GM12872 (cell line): ENCODE data around the gene ZNF780B.

Source experiments
- TF ChIP-seq, protein P1 (sequence below): IDR thresholded peaks from 3 replicates; pipeline ENCODE4 v1.5.1; 2011; ENCODE audit warnings: low read depth, mild to moderate bottlenecking, low read length, moderate library complexity; ENCODE audit not compliant: insufficient read depth

ZNF780B gene

GRCh38 chr19:40055832-40056504 is at the start of gene ZNF780B:
TSS of gene ZNF780B (minus strand) at chr19:40056231. CDS start at chr19:40050332, 5,899 bp downstream.
- TF ChIP-seq, protein P1, sequence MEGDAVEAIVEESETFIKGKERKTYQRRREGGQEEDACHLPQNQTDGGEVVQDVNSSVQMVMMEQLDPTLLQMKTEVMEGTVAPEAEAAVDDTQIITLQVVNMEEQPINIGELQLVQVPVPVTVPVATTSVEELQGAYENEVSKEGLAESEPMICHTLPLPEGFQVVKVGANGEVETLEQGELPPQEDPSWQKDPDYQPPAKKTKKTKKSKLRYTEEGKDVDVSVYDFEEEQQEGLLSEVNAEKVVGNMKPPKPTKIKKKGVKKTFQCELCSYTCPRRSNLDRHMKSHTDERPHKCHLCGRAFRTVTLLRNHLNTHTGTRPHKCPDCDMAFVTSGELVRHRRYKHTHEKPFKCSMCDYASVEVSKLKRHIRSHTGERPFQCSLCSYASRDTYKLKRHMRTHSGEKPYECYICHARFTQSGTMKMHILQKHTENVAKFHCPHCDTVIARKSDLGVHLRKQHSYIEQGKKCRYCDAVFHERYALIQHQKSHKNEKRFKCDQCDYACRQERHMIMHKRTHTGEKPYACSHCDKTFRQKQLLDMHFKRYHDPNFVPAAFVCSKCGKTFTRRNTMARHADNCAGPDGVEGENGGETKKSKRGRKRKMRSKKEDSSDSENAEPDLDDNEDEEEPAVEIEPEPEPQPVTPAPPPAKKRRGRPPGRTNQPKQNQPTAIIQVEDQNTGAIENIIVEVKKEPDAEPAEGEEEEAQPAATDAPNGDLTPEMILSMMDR = no peak

DNA sequence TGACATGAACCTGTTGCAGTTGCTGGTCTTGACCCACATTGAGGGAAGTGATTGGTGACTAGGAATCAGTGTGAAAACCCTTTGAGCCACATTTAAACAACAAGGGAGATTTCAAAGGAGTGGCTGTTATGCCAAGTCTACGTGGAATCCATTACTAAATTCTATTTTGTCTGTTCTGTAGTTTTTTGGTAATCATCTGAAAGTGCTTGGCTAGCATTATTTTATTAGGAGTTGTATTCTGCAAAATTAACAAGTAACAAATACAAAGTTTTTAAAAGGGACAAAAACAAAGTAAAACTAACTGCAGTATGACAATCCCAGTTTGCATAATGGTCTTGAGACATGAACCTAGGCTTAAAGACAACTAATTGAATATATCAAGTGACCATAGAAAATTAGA is 48.7 kb upstream of the ZNF780B start:
- TF ChIP-seq, protein P1 = no peak

DNA sequence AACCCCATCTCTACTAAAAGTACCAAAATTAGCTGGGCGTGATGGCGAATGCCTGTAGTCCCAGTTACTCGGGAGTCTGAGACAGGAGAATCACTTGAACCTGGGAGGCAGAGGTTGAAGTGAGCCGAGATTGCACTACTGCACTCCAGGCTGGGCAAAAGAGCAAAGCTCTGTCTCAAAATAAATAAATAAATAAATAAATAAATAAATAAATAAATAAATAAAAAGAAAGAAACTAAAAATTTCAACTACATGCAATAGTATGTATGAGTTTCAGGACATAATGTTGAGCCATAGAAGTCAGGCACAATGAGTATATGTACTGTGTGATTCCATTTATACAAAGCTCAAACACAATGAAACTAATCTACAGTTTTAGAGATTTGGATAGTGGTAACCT is 47.6 kb upstream of the ZNF780B start:
- TF ChIP-seq, protein P1 = no peak

DNA sequence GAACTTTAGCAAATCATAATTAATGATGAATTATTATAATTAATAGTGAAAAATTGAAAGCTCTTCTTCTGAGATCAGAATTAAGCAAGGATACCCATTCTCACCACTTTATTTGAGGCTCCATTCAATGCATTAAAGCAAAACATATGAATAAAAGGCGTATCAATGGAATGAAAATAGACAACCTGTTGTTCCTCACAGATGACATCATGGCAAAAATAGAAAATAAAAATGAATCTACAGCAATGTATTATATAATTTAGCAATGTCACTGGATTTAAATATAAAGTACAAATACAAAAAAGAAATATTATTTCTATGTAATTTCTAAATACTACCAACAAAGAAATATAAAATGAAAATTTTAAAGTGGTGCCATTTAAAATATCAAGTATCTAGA is 45.8 kb upstream of the ZNF780B start:
- TF ChIP-seq, protein P1 = no peak

GRCh38 chr19:40093416-40093815 is 37.4 kb upstream of the ZNF780B start:
- TF ChIP-seq, protein P1 = no peak

DNA sequence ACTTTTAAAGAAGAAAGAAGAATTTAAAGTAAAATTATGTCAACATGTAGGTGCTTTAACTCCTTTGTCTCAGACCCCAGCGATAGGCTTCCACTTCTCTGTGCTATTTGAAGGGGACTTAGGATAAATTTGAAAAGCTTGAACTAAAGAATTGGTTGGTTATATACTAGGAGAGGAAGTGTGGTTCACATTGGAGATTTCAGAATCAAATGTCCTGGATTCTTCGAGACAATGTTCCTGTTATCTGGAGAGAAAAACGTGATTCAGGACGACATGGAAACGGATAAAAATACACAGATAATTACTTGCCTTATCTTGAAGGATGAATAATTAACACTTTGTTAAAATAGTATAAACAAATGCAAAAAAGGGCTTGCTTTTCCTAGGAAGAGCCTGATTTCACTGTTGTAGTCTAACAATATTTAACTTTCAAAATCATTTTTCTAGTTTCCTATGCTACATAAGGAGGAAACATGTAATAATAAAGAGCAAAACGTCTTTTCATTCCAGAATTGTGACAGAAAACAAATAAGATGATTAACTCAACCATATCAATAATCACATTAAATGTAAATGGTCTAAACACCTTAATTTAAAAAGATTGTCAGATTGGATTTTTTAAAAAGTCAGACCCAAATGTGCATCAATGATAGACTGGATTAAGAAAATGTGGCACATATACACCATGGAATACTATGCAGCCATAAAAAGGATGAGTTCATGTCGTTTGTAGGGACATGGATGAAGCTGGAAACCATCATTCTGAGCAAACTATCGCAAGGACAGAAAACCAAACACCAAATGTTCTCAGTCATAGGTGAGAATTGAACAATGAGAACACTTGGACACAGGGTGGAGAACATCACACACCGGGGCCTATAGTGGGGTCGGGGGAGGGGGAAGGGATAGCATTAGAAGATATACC is 35.4 kb upstream of the ZNF780B start:
- TF ChIP-seq, protein P1 = no peak

- TF ChIP-seq, protein P1 = no peak
These were observed 34.5 kb upstream of the ZNF780B start, which contains the start of gene ZNF780A for GRCh38 chr19:40090241-40091204. TSS of gene ZNF780A (minus strand) at chr19:40090943. CDS start at chr19:40084753, 6,190 bp downstream.
